ENCODE measurements around the gene ITGA3. TPM values are rescaled to one million over a fixed set of nuclear protein-coding genes. Genes with fewer than 3 reads are reported as not detected.
A peak's percentile ranks its signal among the peaks of the same experiment; 100 is the strongest.

The ITGA3 gene
- total RNA-seq, 2 donors from 2014 or later: 16.6 to 21.7 TPM

DNA sequence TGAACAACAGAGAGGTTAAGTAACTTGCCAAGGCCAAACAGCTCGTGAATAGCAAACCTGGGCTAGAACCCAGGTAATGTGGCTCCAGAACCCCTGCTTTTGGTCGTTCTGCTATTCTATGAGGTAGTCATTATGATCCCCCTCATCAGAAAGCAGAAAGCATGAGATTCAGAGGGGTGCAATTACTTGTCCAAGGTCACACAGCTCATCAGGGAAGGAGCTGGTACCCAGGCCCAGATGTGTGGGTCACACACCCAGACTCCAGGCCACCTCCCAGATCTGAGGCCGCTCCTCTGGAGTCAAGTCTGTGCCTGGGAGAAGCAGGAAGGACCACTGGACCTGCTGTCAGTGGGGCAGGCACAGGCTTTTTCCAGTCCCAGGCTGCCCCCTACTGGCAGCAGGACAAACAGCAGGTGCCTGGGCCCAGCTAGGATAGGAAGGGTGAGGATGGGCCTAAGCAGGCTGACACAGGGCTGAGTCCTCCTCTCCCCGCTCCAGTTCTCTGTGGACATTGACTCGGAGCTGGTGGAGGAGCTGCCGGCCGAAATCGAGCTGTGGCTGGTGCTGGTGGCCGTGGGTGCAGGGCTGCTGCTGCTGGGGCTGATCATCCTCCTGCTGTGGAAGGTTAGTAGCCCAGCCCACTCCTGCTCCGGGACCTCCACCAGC is 31.5 kb downstream of the ITGA3 start:
- Mint-ChIP-seq H3K36me3 (ENCODE audit: low read depth) (no peaks in the 10 kb centered on the region), H3K4me3 (no peak overlapping the region), H3K9me3 (no peaks in the 10 kb centered on the region), H3K27ac (no peak overlapping the region), H3K4me1 (no peaks in the 10 kb centered on the region), H3K27me3 (ENCODE audit: insufficient read depth) (peaks cover 11% of the 10 kb centered on the region)
- Histone ChIP-seq H3K36me3 (ENCODE audit: control insufficient read depth, insufficient read depth, low read length) (no peaks in the 10 kb centered on the region), H3K4me3 (ENCODE audit: low read length) (no peak overlapping the region), H3K9me3 (ENCODE audit: control insufficient read depth, low read length) (no peaks in the 10 kb centered on the region), H3K9ac (ENCODE audit: extremely low read depth, low read length, poor library complexity, severe bottlenecking) (no peak overlapping the region), H3K4me1 (ENCODE audit: control insufficient read depth, insufficient read depth, low read length) (no peaks in the 10 kb centered on the region), H3K27ac (ENCODE audit: low read depth, low read length) (no peak overlapping the region), H3K27me3 (ENCODE audit: control insufficient read depth, insufficient read depth, low read length, poor library complexity, severe bottlenecking) (no peaks in the 10 kb centered on the region)
- TF ChIP-seq, protein P1, sequence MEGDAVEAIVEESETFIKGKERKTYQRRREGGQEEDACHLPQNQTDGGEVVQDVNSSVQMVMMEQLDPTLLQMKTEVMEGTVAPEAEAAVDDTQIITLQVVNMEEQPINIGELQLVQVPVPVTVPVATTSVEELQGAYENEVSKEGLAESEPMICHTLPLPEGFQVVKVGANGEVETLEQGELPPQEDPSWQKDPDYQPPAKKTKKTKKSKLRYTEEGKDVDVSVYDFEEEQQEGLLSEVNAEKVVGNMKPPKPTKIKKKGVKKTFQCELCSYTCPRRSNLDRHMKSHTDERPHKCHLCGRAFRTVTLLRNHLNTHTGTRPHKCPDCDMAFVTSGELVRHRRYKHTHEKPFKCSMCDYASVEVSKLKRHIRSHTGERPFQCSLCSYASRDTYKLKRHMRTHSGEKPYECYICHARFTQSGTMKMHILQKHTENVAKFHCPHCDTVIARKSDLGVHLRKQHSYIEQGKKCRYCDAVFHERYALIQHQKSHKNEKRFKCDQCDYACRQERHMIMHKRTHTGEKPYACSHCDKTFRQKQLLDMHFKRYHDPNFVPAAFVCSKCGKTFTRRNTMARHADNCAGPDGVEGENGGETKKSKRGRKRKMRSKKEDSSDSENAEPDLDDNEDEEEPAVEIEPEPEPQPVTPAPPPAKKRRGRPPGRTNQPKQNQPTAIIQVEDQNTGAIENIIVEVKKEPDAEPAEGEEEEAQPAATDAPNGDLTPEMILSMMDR (conservative IDR thresholded peaks at IDR 0.05): peak; percentile 99
- WGBS, 2 experiments (ENCODE audit: insufficient coverage in 1 of 2, insufficient read length in 1 of 2): 64 to 80% methylated on average over 4 to 10 of the region's 10 CpGs
- peak; percentile 99 for DNase-seq

DNA sequence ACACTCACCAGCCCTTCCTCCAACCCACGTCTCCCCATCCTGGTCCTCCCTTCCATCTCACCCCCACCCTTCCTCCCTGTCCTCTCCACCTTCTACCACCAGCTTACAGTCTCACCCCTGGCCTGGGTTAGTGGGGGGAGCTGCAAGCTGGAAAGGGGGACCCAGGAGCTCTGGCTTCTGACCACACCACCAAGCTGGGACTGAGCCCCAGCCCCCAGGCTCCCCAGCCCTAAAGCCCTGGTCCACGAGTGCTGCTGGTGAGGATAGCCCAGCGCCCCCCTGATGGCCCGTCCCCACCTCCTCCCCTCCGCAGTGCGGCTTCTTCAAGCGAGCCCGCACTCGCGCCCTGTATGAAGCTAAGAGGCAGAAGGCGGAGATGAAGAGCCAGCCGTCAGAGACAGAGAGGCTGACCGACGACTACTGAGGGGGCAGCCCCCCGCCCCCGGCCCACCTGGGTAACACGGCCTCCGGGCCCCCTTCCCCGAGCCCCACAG is 32.0 kb downstream of the ITGA3 start:
- H3K4me1 ChIP-seq (ENCODE audit: control insufficient read depth, insufficient read depth, low read length): no peaks in the 10 kb centered on the region
- no peaks in the 10 kb centered on the region for H3K9me3 ChIP-seq (ENCODE audit: control insufficient read depth, low read length)
- no peak overlapping the region for H3K4me3 ChIP-seq (ENCODE audit: low read length)
- TF ChIP-seq, protein P1 (conservative IDR thresholded peaks at IDR 0.05): no peak
- Mint-ChIP-seq H3K27me3 (ENCODE audit: insufficient read depth) (peaks cover 15% of the 10 kb centered on the region), H3K36me3 (ENCODE audit: low read depth) (no peaks in the 10 kb centered on the region), H3K4me3 (no peak overlapping the region), H3K9me3 (no peaks in the 10 kb centered on the region), H3K4me1 (no peaks in the 10 kb centered on the region), H3K27ac (no peak overlapping the region)
- no peak for DNase-seq
- H3K27me3 ChIP-seq (ENCODE audit: control insufficient read depth, insufficient read depth, low read length, poor library complexity, severe bottlenecking): no peaks in the 10 kb centered on the region
- H3K27ac ChIP-seq (ENCODE audit: low read depth, low read length): no peak overlapping the region
- no peak overlapping the region for H3K9ac ChIP-seq (ENCODE audit: extremely low read depth, low read length, poor library complexity, severe bottlenecking)
- H3K36me3 ChIP-seq (ENCODE audit: control insufficient read depth, insufficient read depth, low read length): no peaks in the 10 kb centered on the region
- WGBS, 2 experiments (ENCODE audit: insufficient coverage in 1 of 2, insufficient read length in 1 of 2): 94% methylated on average over 9 to 19 of the region's 19 CpGs

DNA sequence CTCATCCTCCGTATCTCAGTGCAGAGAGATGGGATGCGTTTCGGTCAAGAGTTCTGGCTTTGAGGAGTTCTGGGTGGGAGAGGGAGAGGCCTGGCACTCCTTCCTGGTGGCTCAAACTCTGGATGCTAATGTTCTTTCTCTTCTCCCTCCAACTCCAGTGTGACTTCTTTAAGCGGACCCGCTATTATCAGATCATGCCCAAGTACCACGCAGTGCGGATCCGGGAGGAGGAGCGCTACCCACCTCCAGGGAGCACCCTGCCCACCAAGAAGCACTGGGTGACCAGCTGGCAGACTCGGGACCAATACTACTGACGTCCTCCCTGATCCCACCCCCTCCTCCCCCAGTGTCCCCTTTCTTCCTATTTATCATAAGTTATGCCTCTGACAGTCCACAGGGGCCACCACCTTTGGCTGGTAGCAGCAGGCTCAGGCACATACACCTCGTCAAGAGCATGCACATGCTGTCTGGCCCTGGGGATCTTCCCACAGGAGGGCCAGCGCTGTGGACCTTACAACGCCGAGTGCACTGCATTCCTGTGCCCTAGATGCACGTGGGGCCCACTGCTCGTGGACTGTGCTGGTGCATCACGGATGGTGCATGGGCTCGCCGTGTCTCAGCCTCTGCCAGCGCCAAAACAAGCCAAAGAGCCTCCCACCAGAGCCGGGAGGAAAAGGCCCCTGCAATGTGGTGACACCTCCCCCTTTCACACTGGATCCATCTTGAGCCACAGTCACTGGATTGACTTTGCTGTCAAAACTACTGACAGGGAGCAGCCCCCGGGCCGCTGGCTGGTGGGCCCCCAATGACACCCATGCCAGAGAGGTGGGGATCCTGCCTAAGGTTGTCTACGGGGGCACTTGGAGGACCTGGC is 33.3 kb downstream of the ITGA3 start:
- H3K36me3 Mint-ChIP-seq (ENCODE audit: low read depth): no peaks in the 10 kb centered on the region
- H3K27ac Mint-ChIP-seq: no peak overlapping the region

More for the DNA sequence above, 33.3 kb downstream of the ITGA3 start:
- WGBS, 2 experiments (ENCODE audit: insufficient coverage in 1 of 2, insufficient read length in 1 of 2): 87 to 90% methylated on average over 22 to 25 of the region's 25 CpGs
- no peak for DNase-seq
- H3K9me3 Mint-ChIP-seq: no peaks in the 10 kb centered on the region
- H3K9me3 ChIP-seq (ENCODE audit: control insufficient read depth, low read length): no peaks in the 10 kb centered on the region
- H3K4me3 ChIP-seq (ENCODE audit: low read length): no peak overlapping the region
- TF ChIP-seq, protein P1 (conservative IDR thresholded peaks at IDR 0.05): no peak
- peaks cover 15% of the 10 kb centered on the region for H3K27me3 Mint-ChIP-seq (ENCODE audit: insufficient read depth)
- H3K4me1 ChIP-seq (ENCODE audit: control insufficient read depth, insufficient read depth, low read length): no peaks in the 10 kb centered on the region
- no peak overlapping the region for H3K9ac ChIP-seq (ENCODE audit: extremely low read depth, low read length, poor library complexity, severe bottlenecking)
- H3K27ac ChIP-seq (ENCODE audit: low read depth, low read length): no peak overlapping the region
- no peaks in the 10 kb centered on the region for H3K36me3 ChIP-seq (ENCODE audit: control insufficient read depth, insufficient read depth, low read length)
- H3K4me1 Mint-ChIP-seq: no peaks in the 10 kb centered on the region
- no peak overlapping the region for H3K4me3 Mint-ChIP-seq
- H3K27me3 ChIP-seq (ENCODE audit: control insufficient read depth, insufficient read depth, low read length, poor library complexity, severe bottlenecking): no peaks in the 10 kb centered on the region

Measured in endodermal cell (in vitro differentiated cells).